GM12878 (cell line): Measurements from ENCODE around the gene KLHL35.

Experiments used
- CTCF ChIP-seq, 3 experiments: IDR thresholded peaks in 2 of 3; conservative IDR thresholded peaks in 1 of 3; 2 replicates each; pipeline ENCODE4 v1.5.1; 2011; ENCODE audit warnings: low read depth in 3 of 3, low read length in 3 of 3, mild to moderate bottlenecking in 3 of 3, control low read depth in 2 of 3, moderate library complexity in 2 of 3, inconsistent platforms in 1 of 3, mixed read lengths in 1 of 3; ENCODE audit not compliant: control insufficient read depth in 2 of 3, insufficient read depth in 1 of 3; ENCODE audit errors: extremely low read depth in 1 of 3
- HDAC2 ChIP-seq: fragments of 200-600 bp; sonication (generic); IDR thresholded peaks from 2 replicates; pipeline ENCODE4 v1.6.1; 2017
- KAT2A ChIP-seq: conservative IDR thresholded peaks from 2 replicates; pipeline ENCODE4 v1.6.1; 2011; ENCODE audit warnings: low read depth, low read length; ENCODE audit not compliant: control insufficient read depth
- NFIC ChIP-seq: IDR thresholded peaks from 2 replicates; pipeline ENCODE4 v1.6.1; 2012; ENCODE audit warnings: low read depth, mild to moderate bottlenecking, inconsistent platforms, low read length, moderate library complexity
- REST ChIP-seq: IDR thresholded peaks from 2 replicates; pipeline ENCODE4 v1.6.1; 2012; ENCODE audit warnings: mild to moderate bottlenecking, low read depth, low read length
- TAF1 ChIP-seq: IDR thresholded peaks from 2 replicates; pipeline ENCODE4 v1.6.1; 2011; ENCODE audit warnings: mild to moderate bottlenecking, low read depth, low read length, borderline replicate concordance
- TF ChIP-seq, protein P1 (sequence below): IDR thresholded peaks from 2 replicates; pipeline ENCODE4 v1.6.1; 2011; ENCODE audit warnings: low read depth, mild to moderate bottlenecking, low read length, moderate library complexity, borderline replicate concordance; ENCODE audit errors: extremely low read depth
- TF ChIP-seq, protein P2 (sequence below): IDR thresholded peaks from 2 replicates; pipeline ENCODE4 v1.6.1; 2012; ENCODE audit warnings: low read depth, low read length, improper control_type of control experiment

GRCh38 chr11:75469785-75470405 is 36.9 kb upstream of the KLHL35 start:
- TF ChIP-seq, protein P1, sequence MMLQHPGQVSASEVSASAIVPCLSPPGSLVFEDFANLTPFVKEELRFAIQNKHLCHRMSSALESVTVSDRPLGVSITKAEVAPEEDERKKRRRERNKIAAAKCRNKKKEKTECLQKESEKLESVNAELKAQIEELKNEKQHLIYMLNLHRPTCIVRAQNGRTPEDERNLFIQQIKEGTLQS = no peak
- TF ChIP-seq, protein P2, sequence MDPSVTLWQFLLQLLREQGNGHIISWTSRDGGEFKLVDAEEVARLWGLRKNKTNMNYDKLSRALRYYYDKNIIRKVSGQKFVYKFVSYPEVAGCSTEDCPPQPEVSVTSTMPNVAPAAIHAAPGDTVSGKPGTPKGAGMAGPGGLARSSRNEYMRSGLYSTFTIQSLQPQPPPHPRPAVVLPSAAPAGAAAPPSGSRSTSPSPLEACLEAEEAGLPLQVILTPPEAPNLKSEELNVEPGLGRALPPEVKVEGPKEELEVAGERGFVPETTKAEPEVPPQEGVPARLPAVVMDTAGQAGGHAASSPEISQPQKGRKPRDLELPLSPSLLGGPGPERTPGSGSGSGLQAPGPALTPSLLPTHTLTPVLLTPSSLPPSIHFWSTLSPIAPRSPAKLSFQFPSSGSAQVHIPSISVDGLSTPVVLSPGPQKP = no peak
- TF ChIP-seq NFIC (no peak), CTCF (IDR thresholded peaks at IDR 0.05 in 2 of 3, conservative IDR thresholded peaks at IDR 0.05 in 1 of 3; ENCODE audit: control insufficient read depth in 2 of 3, extremely low read depth in 1 of 3, insufficient read depth in 1 of 3, low read depth in 3 of 3, low read length in 3 of 3) (no peak), TAF1 (no peak), HDAC2 (no peak), REST (no peak), KAT2A (no peak)
